Muscle of leg (tissue), 11 donors: ENCODE measurements around the gene RELL1. TPM values are rescaled to one million over a fixed set of nuclear protein-coding genes. Genes with fewer than 3 reads are reported as not detected.
A peak's percentile ranks its signal among the peaks of the same experiment; 100 is the strongest.

Experiments used
- DNase-seq: peaks from one replicate; pipeline ENCODE4 v3.0.0; 2013
- H3K27ac ChIP-seq: one replicate; pipeline ENCODE4 v1.5.1; 2013; ENCODE audit warnings: mild to moderate bottlenecking, low read length, control low read depth
- H3K27me3 ChIP-seq: one replicate; pipeline ENCODE4 v1.6.1; 2013; ENCODE audit warnings: low read length; ENCODE audit not compliant: control insufficient read depth, insufficient read depth
- H3K36me3 ChIP-seq: one replicate; pipeline ENCODE4 v1.6.1; 2013; ENCODE audit warnings: low read length; ENCODE audit not compliant: control insufficient read depth, insufficient read depth
- H3K4me1 ChIP-seq: one replicate; pipeline ENCODE4 v1.6.1; 2013; ENCODE audit warnings: low read length; ENCODE audit not compliant: control insufficient read depth, insufficient read depth
- H3K4me3 ChIP-seq: one replicate; pipeline ENCODE4 v1.5.1; 2013; ENCODE audit warnings: low read length, control low read depth
- H3K9me3 ChIP-seq: replicated peaks from 2 replicates; pipeline ENCODE4 v1.6.1; 2013; ENCODE audit warnings: low read depth, low read length; ENCODE audit not compliant: control insufficient read depth
- WGBS: methylation state at CpG from one replicate; pipeline ENCODE4 v1.1.5; 2013; ENCODE audit warnings: missing lambda C conversion rate; ENCODE audit not compliant: insufficient coverage; 5-methylcytosine and 5-hydroxymethylcytosine counted together
- polyA plus RNA-seq, 8 donors: library from polyadenylated mRNA; unstranded; fragments of 120-200 nt; gene quantifications; one replicate each; pipeline versions ENCODE4 v1.2.1 to v1.2.3, GENCODE V29; 2013; ENCODE audit warnings: inconsistent platforms in 1 of 8, low replicate concordance in 1 of 8; ENCODE audit not compliant: insufficient read length in 8 of 8, insufficient read depth in 1 of 8
- total RNA-seq: library from RNA; stranded (reverse); fragments of 120-200 nt; gene quantifications from one replicate; pipeline ENCODE4 v1.2.4, GENCODE V29; 2013

The RELL1 gene
- total and polyA plus RNA-seq, 9 donors = 9.7 to 44.7 (median 13.9) TPM

DNA sequence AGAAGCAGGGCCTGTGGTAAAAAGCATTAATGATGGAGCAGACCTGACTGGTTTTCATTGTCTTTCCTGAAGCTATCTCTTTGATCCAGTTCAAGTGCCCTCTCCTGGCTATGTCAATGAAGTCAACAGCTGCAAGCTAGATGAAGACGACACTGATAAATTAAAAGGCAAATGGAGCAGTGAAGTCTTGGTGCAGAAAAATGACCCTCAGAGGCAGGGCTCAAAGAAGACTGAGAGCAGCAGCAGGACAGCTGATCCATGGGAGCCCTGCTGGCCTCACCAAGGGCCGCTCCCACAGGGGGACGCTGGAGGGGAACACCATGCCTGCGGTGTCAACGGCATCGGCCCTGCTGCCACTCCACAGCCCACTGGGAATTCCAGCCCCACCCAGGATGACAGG lies 96.2 kb downstream of the RELL1 start:
- WGBS = 75% methylated on average over 5 of the region's 6 CpGs
- Histone ChIP-seq H3K4me1 (no peaks in the 10 kb centered on the region), H3K27me3 (no peaks in the 10 kb centered on the region), H3K9me3 (no peaks in the 10 kb centered on the region), H3K27ac (no peak overlapping the region), H3K36me3 (no peaks in the 10 kb centered on the region), H3K4me3 (no peak overlapping the region)
- DNase-seq = no peak

DNA sequence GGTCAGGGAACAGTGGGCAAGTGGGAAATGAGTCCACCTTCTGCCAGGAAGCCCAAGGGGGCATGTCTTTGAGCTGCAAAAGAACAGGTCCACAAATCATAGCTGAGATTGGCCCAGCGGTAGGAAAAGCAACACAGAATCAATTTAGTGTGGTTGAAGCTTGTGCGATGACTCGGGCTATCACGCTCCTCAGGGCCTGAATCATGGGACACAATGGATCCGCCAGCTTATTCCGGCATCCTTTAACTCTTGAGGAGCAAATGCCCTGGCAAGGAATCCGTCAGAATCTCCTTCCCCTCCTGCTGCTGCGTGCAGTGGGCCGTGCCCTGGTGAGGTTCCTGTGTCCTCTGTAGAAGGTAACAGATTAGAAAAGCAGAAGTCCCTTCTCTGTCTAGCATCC lies 98.0 kb downstream of the RELL1 start:
- Histone ChIP-seq H3K27me3 (no peaks in the 10 kb centered on the region), H3K9me3 (no peaks in the 10 kb centered on the region), H3K4me1 (no peaks in the 10 kb centered on the region), H3K4me3 (no peak overlapping the region), H3K27ac (no peak overlapping the region), H3K36me3 (no peaks in the 10 kb centered on the region)
- 72% methylated on average over 6 of the region's 9 CpGs for WGBS
- no peak for DNase-seq

DNA sequence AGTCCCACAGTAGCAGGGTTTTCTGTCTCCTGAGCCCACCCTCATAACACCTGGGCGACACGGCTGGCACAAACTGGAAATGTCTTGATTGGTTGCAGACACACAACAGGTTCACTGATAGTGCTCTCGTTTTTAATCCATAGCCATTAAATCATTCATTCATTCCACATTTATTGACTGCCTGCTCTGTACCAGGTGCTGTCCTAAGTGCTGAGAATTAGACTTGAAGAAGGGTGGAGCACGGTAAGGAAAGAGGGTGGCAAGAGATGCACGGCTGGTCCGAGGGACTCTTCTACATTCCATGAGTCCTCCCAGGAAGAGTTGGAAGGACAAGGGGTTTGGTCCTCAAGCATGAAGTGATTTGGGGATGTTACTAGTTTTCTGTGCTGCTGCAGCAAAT lies 100.0 kb downstream of the RELL1 start:
- Histone ChIP-seq H3K36me3 (no peaks in the 10 kb centered on the region), H3K27me3 (no peaks in the 10 kb centered on the region), H3K9me3 (peaks cover 2% of the 10 kb centered on the region), H3K4me1 (no peaks in the 10 kb centered on the region), H3K4me3 (no peak overlapping the region), H3K27ac (no peak overlapping the region)
- WGBS = 88% methylated on average over 2 of the region's 6 CpGs
- DNase-seq = no peak

DNA sequence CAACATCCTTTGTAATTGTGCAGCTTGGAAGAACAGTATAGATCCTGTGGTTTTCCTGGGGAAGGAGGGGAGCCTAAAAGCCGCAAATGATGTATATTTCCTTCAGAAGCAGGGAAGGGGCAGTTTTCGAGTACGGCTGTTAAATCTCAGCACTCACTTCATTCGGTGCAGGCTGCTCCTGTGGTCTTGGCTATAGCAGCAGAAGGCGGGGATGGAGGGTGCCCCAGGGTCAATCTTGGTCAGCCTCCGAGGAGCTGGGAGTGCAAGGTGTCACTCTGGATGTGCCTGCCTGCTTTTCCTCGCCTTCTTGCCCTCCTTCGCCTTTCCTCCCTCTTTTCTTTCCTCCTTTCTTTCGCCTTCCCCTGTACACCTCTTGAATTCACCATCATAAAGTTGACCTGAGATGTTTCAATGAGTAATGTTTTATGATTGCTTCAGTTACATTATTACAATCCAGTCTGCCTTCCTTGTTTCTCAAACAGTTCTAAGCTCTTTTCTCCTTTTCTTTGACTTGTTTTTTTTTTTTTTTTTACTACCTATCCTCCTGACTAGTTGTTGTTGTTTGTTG lies 101.6 kb downstream of the RELL1 start:
- H3K27me3 ChIP-seq = no peaks in the 10 kb centered on the region
- H3K4me3 ChIP-seq = no peak overlapping the region
- H3K4me1 ChIP-seq = no peaks in the 10 kb centered on the region
- H3K27ac ChIP-seq = no peak overlapping the region
- no peaks in the 10 kb centered on the region for H3K36me3 ChIP-seq
- DNase-seq = no peak
- peaks cover 6% of the 10 kb centered on the region for H3K9me3 ChIP-seq
- 45% methylated on average over 5 of the region's 9 CpGs for WGBS

DNA sequence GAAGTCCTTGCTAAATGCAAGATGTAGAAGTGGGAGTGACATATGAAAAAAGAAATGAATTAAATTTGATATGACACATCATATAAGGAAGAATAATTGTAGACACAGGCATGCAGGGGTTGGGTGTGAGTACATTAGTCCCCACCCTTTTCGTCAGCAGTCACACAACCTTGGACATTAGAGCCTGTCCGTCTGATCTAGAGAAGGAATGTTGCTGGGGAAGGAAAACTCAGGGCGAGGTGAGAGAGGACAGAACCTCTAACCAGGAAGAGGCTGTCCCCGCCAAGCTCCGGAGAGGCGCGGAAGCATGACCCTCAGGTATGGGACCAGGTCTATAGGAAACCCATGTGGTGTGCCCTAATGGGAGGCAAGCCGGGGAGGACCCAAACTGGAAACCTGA lies 102.1 kb downstream of the RELL1 start:
- Histone ChIP-seq H3K4me3 (no peak overlapping the region), H3K9me3 (peaks cover 6% of the 10 kb centered on the region), H3K27ac (no peak overlapping the region), H3K27me3 (no peaks in the 10 kb centered on the region), H3K4me1 (no peaks in the 10 kb centered on the region), H3K36me3 (no peaks in the 10 kb centered on the region)
- DNase-seq = no peak
- 70% methylated on average over 3 of the region's 8 CpGs for WGBS

DNA sequence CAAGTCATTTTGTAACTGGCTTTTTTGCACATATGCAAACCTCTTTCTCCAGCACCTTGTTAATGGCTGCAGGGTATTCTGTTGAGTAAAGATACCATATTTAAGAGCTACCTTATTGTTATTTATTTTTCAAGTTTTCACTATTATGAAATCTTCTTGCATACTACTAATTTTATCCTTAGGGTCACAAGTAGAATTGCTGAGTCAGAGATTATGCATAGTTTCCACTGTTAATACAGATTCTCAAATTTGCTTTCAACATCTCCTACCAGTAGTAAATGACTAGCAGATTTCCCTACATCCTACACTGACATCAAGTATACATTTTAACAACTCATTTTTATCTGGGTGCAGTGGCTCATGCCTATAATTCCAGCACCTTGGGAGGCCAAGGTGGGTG lies 112.6 kb downstream of the RELL1 start:
- H3K27me3 ChIP-seq = no peaks in the 10 kb centered on the region
- no peak overlapping the region for H3K4me3 ChIP-seq
- H3K27ac ChIP-seq = no peak overlapping the region
- H3K36me3 ChIP-seq = no peaks in the 10 kb centered on the region
- H3K4me1 ChIP-seq = no peaks in the 10 kb centered on the region
- H3K9me3 ChIP-seq = peaks cover 4% of the 10 kb centered on the region
- no peak for DNase-seq

DNA sequence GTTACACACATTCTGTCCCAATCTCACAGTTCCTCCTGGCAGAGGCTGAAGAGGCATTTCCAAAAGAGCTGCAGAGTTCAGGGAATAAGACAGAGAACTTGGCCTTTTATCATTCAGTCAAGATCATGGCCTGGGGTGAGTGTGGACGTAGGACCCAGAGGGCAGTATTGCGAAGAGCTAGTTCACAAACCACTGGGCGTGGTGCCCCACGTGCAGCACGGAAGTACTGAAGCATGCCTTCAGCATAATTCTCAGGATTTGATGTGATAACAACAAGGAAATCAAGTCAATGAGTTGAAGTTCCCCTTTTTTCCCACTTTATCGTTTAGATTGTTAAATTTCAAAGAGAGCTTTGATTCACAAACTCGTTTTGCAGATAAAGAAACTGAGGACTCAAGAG lies 117.7 kb downstream of the RELL1 start:
- Histone ChIP-seq H3K4me3 (no peak overlapping the region), H3K27me3 (no peaks in the 10 kb centered on the region), H3K27ac (no peak overlapping the region), H3K4me1 (no peaks in the 10 kb centered on the region), H3K36me3 (no peaks in the 10 kb centered on the region), H3K9me3 (no peaks in the 10 kb centered on the region)
- no peak for DNase-seq
- WGBS = 67% methylated on average over 1 of the region's 7 CpGs

DNA sequence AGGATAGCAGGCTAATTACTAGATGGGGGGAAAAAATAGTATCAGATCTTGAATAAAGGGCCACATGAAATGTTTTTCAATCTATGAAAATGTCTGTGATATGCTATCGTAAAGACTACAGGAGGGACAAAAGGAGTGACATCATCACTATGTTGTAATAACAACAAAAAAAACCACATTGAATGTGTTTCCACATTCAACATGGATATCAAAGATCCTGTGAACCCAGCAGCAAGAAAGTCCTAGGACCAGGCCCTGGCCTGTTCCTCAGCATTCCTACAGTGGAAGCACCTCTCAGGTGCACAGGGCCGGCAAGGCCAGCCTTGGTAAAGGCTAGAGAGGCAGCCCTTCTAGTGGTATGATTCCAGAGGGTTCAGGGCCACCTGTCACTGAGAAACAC lies 118.3 kb downstream of the RELL1 start:
- WGBS = no CpG with 5 or more reads among the region's 2 CpGs
- H3K9me3 ChIP-seq = no peaks in the 10 kb centered on the region
- DNase-seq = no peak
- no peaks in the 10 kb centered on the region for H3K36me3 ChIP-seq
- H3K4me1 ChIP-seq = no peaks in the 10 kb centered on the region
- H3K4me3 ChIP-seq = no peak overlapping the region
- H3K27ac ChIP-seq = no peak overlapping the region
- no peaks in the 10 kb centered on the region for H3K27me3 ChIP-seq

DNA sequence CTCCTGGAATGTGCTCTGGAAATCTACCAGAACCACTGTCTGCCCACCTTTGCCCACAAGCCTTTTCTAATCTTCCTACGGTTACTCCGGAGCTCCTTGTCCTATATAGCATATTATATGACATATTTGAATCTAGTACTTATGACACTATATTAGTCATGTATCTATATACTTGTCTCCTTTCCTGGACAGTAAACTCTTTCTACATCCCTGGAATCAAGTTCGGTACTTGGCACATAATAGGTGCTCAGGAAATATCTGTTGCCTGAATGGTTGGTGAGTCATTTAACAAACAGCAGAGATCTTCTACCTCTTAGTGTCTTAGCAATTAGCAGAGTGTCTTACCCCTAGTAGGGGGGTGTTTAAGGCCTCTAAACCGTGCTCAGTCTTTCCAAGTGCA lies 123.6 kb downstream of the RELL1 start:
- Histone ChIP-seq H3K27ac (no peak overlapping the region), H3K4me3 (no peak overlapping the region), H3K4me1 (no peaks in the 10 kb centered on the region), H3K36me3 (no peaks in the 10 kb centered on the region), H3K9me3 (no peaks in the 10 kb centered on the region), H3K27me3 (no peaks in the 10 kb centered on the region)
- WGBS = no CpG with 5 or more reads among the region's 4 CpGs
- no peak for DNase-seq

DNA sequence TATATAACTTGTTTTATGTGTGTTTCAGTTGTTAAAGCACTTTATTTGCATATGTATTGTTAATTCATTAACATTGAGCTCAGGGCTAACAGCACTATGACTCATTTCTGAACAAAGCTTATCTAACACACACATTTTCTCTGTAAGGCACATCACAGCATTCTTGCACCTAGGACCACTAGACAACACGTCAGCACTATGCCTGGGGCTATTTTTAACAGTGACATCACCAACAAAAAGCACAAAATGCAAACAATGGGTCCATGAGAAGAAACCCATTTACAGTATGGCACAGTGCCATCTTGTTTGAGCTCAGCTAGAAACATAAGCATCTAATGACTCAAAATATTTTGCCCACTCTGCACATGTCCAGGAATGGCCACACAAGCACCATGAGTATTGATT lies 124.4 kb downstream of the RELL1 start:
- DNase-seq = peak; percentile 14
- no peaks in the 10 kb centered on the region for H3K36me3 ChIP-seq
- WGBS = 17% methylated on average over 1 of the region's 1 CpG
- H3K9me3 ChIP-seq = no peaks in the 10 kb centered on the region
- H3K4me1 ChIP-seq = no peaks in the 10 kb centered on the region
- no peak overlapping the region for H3K4me3 ChIP-seq
- H3K27ac ChIP-seq = no peak overlapping the region
- H3K27me3 ChIP-seq = no peaks in the 10 kb centered on the region

DNA sequence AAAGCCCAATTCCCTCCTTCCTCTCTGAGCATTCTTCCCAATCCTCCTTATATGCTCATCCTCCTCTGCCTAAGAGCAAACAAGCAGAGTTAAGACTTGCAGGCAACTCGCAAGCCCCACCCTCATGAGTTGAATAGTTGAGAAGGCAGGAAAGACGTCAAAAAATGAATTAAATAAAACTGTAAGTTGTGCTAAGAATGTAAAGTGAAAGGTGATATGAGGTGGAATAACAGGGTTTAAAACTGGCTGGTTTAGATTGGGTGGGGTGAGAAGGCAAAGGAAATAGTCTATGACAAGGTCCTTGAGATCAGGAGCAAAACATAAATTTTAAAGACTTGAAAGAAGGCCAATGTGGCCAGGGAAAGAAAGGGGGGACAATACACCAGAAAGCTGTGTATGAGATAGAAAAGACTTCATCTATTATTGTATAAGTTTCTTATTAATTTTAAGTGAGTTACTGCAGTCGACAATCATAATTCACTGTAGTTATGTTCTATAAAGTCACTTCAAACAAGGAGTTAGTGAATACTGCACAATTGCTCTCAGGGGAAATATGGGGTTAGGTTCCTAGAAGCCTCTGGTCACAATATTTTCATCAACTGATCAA lies 124.9 kb downstream of the RELL1 start:
- no peak for DNase-seq
- Histone ChIP-seq H3K27me3 (no peaks in the 10 kb centered on the region), H3K27ac (no peak overlapping the region), H3K4me3 (no peak overlapping the region), H3K36me3 (no peaks in the 10 kb centered on the region), H3K4me1 (no peaks in the 10 kb centered on the region), H3K9me3 (no peaks in the 10 kb centered on the region)
- 9% methylated on average over 1 of the region's 3 CpGs for WGBS
